Raji (cell line): ENCODE data around the gene CACNA1D.

Experiments used
- POLR2A ChIP-seq: IDR thresholded peaks from 2 replicates; pipeline ENCODE4 v1.6.1; 2011; ENCODE audit warnings: low read depth, low read length, control low read depth; ENCODE audit not compliant: insufficient read depth

The CACNA1D gene

DNA sequence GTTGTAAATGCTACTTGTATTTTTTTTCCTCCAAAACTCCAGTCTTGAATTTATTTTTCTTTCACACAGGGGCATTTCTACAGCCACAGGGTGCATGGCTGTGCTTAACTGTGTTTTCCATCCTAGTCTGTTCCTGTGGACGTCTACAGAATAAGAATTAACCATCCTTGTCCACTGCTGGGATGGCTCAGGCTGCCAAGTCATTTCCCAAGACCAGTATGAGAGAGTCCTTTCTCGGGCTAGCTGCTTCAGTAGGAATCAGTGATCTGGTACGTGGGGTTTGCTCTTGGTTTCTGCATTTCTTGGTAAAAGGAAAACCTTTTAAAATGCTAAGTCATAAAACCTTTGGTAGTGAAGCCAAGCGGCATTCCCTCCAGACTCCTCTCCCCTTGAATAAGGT is 322.0 kb downstream of the CACNA1D start:
- TF ChIP-seq POLR2A: no peak

DNA sequence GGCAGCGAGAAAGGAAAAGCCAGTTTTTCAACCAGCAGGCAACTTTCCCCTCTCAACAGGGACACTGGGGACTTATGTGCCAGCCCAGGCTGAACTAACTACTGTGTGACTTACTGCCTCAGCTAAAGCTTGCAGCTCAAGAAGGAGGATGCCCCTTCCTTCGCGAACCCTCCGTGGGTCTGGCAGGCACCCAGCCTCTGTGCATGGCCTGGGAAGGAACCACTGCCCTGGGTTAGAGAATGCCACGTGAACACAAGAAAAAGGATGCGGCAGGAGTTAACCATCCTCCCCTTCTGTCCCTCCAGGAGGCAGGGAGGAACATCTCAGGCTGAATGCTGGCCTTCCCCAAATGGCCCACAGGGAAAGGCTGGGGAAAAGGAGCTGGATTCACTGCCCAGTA is 322.8 kb downstream of the CACNA1D start:
- no peak for TF ChIP-seq POLR2A

DNA sequence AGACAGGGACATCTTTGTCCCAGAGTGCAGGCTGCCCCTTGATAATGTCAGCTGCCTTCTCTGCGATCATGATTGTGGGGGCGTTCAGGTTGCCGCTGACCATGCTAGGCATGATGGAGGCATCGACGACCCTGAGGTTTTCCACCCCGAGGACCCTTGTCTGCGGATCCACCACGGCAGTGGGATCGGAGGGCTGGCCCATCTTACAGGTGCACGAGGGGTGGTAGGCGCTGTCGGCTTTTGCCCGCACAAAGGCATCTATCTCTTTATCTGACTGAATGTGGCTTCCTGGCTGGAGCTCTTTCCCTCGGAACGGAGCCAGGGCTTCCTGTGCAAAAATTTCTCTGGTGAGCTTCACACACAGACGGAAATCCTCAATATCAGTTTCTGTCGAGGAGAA is 323.4 kb downstream of the CACNA1D start:
- no peak for TF ChIP-seq POLR2A

DNA sequence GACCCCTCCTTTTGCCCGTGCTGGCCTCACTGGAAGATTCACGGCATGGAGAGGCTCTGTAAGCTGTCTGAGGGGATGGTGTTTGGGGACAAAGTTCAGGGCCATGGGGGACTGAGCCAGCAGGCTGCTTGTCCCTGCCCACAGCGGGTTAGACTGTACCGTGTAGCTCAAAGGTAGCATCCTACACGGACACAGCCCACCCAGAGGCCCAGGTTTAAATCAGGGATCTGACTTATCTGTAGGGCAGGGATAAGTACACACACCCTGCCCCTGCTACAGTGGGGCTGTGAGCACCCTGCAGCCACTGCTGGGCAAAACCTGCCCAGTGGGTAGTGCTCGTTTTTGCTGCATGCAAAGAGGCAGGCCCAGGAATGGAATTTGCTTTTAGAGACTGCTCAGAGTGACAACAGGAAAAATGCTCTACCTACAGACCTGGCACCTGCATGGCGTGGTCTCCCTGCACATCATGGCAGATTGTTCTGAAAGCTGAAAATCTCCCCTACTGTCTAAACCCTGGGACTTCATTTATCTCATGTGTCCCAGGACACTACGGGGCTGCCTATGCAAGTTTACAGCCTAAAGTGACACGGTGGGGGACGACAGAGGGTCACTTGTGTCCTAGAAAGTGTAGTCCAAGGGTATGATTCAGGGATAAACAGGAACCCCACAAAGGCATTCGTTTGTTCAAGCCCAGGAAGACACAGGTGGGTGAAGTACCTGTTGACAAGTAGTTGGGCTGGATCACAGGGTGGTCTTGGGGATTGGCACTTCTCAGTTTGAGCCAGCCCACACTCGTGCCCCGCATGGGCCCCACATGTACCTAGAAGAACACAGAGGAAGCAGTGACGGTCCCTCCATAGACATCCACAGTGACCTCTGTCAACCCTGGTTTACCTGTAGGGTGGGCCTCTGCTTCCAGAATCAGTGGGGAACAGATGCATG is 324.1 kb downstream of the CACNA1D start:
- no peak for TF ChIP-seq POLR2A

DNA sequence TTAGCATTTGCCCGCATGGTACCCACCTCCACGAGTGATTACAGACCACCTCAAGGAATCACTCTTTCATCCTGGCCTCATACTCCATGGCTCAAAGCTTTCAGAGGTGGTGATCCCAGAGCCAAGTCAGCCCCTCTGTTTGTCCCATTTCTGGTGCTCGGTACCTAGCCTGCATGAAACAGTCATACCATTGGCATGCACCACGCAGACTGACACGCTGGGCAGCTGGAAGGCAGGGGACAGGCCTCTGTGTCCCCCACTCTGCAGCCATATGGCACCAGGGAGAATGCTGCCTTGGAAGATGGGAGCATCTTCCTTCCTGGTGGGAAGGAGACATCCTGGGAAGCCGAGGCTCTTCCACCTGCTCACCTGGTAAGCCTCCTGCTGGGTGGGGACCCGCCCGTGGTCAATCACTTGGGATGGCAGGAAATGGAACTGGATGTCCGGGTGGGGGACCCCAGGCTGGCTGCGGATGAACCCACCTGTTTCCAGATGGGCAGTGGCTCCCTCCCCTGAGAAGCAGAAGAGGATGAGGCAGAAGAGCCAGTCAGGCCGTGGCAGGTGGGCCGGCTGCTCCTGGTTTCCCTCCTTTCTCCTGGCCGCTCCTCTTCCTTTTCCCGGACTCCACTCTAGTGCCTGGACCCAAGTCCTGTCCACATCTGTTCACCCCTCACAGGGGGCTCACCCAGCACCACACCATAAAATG is 324.9 kb downstream of the CACNA1D start:
- TF ChIP-seq POLR2A: no peak

DNA sequence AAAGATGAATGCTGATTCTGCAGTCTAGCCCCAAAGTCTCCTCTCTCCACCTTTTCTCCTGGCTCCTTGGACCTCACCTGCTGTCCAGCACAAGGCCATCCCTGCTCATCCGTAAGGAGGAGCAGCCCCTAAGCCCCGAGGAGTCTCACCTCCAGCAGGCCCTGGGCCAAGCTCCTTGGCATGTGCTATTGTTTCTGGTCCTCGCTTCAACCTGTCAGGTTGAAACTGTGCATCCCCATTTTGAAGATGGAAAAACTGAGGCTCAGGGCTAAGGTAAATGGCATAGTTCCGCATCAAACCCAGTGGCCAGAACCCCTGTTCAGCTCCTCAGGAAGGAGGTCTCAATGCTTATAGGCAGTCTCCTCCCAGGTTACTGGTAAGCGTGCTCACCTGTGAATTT is 325.7 kb downstream of the CACNA1D start:
- no peak for TF ChIP-seq POLR2A

DNA sequence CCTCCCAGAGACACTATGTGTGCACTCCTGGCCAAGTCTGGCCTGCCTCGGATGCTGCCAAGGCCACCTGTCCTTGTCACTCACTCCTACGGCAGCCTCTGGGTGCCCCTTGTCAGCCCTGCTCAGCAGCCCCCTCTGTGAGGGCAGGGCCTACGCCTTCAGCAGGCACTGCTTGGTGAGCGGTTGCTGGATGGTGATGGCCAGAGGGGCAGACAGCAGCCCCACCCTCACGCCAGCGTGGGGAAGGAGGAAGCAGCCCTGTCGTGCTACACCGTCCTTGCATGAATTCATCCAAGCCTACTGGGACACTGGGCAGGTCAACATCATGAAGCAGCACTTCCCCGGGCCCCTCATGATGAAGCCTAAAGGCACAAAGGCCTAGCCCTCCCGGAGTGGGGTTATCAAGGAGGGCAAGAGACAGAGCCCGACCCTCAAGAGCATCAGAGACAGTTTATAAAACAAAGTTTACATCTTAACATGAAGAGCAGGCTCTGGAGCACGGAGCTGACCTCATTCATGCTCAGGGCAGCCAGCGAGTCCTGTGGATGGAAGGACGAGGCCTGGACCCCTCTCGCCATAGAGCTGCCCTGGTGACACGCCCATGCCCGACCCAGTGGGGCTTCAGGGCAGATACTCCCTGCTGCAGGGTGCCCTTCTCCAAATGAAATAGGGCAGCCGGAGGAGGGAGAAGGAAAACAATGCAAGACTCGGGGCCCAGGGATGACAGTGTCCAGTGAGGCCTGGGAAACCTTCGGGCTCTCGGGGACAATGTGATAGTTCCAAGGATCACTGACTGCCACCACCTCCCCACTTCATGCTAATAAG is 326.6 kb downstream of the CACNA1D start:
- TF ChIP-seq POLR2A: no peak

DNA sequence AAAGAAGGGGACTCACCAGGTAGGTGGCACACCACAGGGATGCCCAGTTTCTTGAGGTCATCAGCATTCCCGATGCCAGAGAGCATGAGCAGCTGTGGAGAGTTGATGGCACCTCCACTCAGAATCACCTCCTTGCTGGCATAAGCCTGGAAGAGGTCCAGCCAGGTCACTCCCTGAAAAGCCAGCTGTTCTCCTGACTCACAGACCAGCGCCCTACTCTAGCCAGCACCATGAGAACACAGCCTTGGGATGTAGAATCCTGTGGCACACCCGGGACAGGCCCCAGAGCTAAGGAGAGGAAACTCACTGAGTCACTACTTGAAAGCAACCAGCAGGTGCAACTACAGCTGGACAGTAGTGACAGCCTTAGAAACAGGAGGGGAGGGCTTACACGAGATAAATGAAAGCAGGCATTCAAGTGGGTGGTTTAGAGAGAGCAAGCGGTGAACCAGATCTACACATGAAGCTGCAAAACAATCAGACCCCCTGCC is 327.3 kb downstream of the CACNA1D start:
- no peak for TF ChIP-seq POLR2A

DNA sequence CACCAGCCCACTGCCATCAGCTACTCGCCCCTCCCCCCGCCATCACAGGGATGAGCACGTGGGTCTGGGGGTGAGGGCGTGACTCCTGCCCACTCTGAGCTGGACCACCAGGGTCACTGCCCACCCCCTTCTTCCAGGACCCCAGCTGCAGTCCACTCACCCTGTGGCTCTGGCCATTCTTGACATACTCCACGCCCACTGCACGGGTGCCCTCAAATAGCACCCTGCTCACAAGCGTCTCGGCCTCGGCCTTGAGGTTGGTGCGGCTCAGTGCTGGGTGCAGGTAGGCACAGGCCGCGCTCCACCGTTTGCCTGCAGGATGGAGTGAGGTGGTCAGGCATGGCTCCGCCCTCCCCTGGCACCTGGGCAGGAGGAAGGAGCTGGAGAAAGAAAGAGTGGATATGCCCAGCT is 327.9 kb downstream of the CACNA1D start:
- no peak for TF ChIP-seq POLR2A

DNA sequence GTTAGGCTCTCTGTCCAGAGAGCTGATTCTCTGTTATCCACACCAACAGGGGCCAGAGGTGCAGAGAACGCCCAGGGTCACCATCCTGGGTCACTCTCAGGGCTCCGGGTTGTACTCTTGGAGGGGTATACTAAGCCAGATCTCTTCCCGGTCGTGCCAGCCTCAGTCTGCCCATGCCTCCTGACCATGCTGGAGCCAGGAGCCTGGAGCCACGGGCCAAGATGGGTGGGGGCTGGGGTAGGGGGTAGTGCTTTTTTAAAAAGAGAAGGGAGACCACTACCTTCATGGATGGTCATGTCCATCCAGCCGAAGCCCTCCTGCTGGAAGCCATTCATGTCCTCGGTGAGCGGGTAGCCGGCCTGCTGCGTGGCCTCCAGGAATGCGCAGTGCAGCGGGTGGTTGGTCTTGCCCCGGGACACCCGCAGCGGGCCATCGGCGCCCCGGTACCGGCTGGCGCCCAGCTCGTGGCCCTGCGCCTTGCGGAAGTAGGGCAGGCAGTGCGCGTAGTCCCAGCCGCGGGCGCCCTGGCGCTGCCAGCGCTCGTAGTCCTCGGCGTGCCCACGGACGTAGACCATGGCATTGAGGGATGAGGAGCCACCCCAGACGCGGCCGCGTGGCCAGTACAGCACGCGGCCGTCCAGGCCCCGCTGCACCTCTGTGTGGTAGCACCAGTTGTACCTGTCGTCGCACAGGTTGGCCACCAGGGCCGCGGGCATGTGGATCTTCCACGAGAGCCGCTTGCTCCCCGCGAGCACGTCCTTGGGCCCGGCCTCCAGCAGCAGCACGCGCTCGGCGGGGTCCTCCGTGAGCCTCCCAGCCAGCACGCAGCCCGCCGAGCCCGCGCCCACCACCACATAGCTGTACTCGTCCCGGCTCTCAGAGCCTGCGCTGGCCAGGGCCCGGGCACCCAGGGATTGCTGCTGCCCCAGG is 328.9 kb downstream of the CACNA1D start:
- no peak for TF ChIP-seq POLR2A

DNA sequence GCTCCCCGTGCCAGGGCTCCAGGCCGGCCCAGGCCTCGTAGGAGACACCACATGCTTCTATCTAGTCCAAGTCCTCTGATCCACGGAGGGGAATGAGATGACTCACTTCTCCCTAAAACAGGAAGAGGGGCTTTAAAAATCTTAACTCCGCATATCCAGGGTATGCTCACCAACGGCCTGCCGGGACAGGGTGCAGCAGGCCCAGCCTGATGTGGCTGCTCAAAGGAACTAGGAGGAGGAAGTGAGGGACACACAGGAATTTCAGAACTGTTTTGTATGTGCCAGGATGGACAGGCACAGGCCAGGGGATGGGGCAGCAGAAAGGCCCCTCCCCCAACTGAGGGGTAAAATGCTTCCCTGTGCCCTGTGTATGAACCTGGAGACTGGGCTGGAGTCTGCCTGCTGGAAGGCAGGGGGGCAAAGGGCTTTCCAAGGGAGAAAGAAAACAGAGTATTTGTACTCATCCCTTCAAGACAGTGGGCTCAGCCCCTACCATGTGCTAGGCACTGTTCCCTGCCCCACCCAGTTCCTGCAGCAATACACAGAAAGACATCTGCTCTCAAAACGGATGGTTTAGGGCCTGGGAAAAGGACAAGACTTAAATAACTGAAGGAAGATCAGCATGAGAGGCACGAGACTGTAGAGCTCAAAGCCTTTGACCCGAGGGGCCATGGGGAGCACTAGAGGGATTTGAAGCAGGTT is 329.7 kb downstream of the CACNA1D start:
- no peak for TF ChIP-seq POLR2A

DNA sequence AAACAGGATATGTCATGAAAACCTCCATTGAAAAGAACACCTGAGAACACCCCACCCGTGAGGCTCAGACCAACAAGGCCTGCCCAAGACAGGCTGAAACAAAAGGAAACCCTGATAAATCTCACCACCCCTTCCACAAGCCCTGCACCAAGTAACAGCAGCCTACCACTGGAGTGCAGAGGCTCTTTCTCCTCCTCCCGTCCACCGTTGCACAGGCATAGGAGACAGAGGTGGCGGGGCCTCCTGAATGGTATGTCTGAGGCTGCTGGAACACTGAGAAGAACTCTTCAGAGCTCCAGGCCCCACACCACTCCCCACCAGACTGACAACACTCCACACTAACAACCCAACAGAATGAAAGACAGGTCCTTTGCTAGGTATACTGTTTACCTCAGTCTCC is 330.4 kb downstream of the CACNA1D start:
- TF ChIP-seq POLR2A: no peak

DNA sequence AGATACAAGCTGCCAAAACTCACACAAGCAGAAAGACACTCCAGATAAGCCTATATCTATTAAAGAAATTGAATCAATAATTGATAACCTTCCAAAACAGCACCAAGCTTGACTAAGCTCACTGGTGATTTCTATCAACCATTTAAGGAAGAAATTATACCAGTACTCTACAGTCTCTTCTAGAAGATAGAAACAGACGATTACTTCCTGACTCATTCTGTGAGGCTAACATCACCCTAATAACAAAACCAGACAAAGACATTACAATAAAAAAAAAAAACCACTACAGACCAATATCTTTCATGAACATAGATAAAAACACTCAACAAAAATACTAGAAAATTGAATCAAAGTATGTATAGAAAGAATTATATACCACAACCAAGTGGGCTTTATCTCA is 331.6 kb downstream of the CACNA1D start:
- no peak for TF ChIP-seq POLR2A

DNA sequence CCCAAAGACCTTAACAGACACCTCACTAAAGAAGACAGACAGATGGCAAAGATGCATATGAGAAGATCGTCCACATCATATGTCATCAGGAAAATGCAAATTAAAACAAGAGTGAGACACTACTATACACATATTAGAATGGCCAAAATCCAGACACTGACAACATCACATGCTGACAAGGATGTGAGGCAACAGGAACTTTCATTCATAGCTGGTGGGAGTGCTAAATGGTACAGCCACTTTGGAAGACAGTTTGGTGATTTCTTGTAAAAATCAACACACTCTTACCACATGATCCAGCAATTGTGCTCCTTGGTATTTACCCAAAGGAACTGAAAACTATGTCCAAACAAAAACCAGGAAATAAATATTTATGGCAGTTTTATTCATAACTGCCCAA is 334.2 kb downstream of the CACNA1D start:
- no peak for TF ChIP-seq POLR2A
